Smooth muscle cell of the brain vasculature (primary cell): ENCODE data around the gene FPGT.
A peak's percentile ranks its signal among the peaks of the same experiment; 100 is the strongest.
"Not testable (repeated sequence)": the region's sequence is repeated elsewhere in the genome, so short reads cannot be mapped to it uniquely, and the experiment has no call there.

ENCODE experiments used
- DNase-seq: peaks from one replicate; pipeline ENCODE4 v3.0.0-alpha.2; 2012; ENCODE audit warnings: low read depth, low spot score

Gene FPGT

GRCh38 chr1:74197657-74198552, at the start of gene FPGT, which contains the start of gene LRRIQ3:
FPGT (plus strand) TSS chr1:74198242; CDS start chr1:74198279, 37 bp downstream.
LRRIQ3 (minus strand) TSS chr1:74198176; CDS start chr1:74183684, 14,492 bp downstream.
- peak; percentile 90 for DNase-seq

- DNase-seq: no peak
These were observed 38.0 kb upstream of the FPGT start for GRCh38 chr1:74160046-74160445.

- no peak for DNase-seq
These were observed 36.5 kb upstream of the FPGT start for GRCh38 chr1:74161497-74161896.

- no peak for DNase-seq
These were observed 35.7 kb upstream of the FPGT start for GRCh38 chr1:74162333-74162732.

GRCh38 chr1:74174423-74174822, 23.6 kb upstream of the FPGT start:
- DNase-seq: not testable (repeated sequence)

GRCh38 chr1:74180490-74180889, 17.6 kb upstream of the FPGT start:
- DNase-seq: no peak

GRCh38 chr1:74193908-74194307, 4.1 kb upstream of the FPGT start:
- no peak for DNase-seq

GRCh38 chr1:74195339-74195738, 2.7 kb upstream of the FPGT start:
- no peak for DNase-seq

- no peak for DNase-seq
These were observed 787 bp upstream of the FPGT start for GRCh38 chr1:74197255-74197654.

- no peak for DNase-seq
These were observed 1.5 kb downstream of the FPGT start for GRCh38 chr1:74199504-74199903.

GRCh38 chr1:74205266-74205665, 7.2 kb downstream of the FPGT start:
- no peak for DNase-seq

- DNase-seq: no peak
These were observed 17.2 kb downstream of the FPGT start for GRCh38 chr1:74215229-74215628.

- DNase-seq: no peak
These were observed 24.7 kb downstream of the FPGT start for GRCh38 chr1:74222701-74223100.

- DNase-seq: no peak
These were observed 25.4 kb downstream of the FPGT start for GRCh38 chr1:74223453-74223852.

GRCh38 chr1:74235153-74235552, 37.1 kb downstream of the FPGT start, which contains the start of gene TNNI3K:
TNNI3K (plus strand) TSS chr1:74235387; CDS start chr1:74235452, 65 bp downstream.
- DNase-seq: no peak

- DNase-seq: no peak
These were observed 38.4 kb downstream of the FPGT start for GRCh38 chr1:74236440-74236839.

- DNase-seq: no peak
These were observed 39.0 kb downstream of the FPGT start for GRCh38 chr1:74237035-74237434.

- DNase-seq: no peak
These were observed 39.7 kb downstream of the FPGT start for GRCh38 chr1:74237787-74238186.

- DNase-seq: no peak
These were observed 47.2 kb downstream of the FPGT start for GRCh38 chr1:74245168-74245772.

- no peak for DNase-seq
These were observed 48.3 kb downstream of the FPGT start for GRCh38 chr1:74246315-74246714.

- no peak for DNase-seq
These were observed 50.0 kb downstream of the FPGT start for GRCh38 chr1:74247881-74248528.

- DNase-seq: not testable (repeated sequence)
These were observed 55.3 kb downstream of the FPGT start for GRCh38 chr1:74253243-74253824.
